NCI-H1417 treated with DMSO at 0.1 percent for 48 hours (cell line): ENCODE results near the gene ZNF277.

Source experiments
- DNase-seq: peaks from one replicate; lab custom pipeline; 2025; lab: John Stamatoyannopoulos, UW

The ZNF277 gene

GRCh38 chr7:112185005-112185834 is 21.3 kb upstream of the ZNF277 start:
- no peak for DNase-seq

DNA sequence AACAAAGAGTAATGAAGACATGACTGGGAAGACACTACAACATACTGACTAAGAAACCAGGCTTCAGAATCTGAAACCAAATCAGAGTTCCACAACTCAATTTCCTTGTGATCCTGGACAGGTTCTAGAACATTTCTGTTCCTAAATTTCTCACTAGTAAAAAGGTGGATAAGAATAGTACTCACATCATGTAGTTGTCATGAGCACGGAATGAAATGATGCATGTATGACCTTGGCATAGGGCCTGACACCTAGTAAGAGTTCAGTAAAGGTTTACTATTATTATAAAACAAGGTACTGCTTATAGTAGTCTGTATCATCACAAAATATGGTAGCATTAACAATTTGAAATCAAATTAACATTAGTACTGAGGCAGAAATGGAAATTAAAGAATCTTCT is 20.2 kb upstream of the ZNF277 start:
- no peak for DNase-seq

DNA sequence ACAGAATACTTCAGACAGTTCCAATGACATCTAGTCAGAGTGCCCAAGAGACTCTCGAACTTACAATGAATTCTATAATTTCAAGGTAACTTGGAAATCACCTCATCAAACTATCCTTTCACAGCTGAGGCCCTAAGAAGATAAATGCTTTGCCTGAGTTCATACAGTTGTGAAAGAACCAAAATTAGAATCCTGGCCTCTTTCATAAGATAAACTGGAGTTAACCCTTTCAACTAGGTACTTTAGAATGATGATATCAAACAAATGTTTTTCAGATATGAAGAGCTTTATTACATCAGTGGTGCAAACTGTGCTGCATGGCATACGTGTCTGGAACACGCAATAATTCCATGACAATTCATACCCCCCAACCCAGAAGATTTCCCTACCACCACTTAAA is 18.2 kb upstream of the ZNF277 start:
- DNase-seq: no peak

- DNase-seq: no peak
Measured at GRCh38 chr7:112189691-112190090, 16.8 kb upstream of the ZNF277 start.

DNA sequence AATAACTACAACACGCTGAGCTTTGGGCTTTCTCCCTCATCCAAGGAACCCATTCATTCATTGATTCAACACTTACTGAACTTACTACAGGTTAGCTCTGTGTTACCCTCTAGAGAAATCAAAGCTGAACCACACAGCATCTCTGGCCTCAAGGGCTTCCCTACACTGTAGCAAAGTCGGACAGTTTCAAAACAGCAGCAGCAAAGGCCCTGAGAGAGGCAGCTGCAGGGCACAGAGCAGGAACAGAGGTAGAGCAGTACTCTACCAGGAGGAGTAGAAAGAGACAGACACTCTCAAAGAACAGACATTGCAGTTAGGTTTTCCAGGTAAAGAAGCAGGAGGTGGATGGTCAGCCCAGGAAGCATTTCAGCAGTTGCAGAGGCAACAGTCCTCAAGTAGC is 16.4 kb upstream of the ZNF277 start:
- DNase-seq: no peak

DNA sequence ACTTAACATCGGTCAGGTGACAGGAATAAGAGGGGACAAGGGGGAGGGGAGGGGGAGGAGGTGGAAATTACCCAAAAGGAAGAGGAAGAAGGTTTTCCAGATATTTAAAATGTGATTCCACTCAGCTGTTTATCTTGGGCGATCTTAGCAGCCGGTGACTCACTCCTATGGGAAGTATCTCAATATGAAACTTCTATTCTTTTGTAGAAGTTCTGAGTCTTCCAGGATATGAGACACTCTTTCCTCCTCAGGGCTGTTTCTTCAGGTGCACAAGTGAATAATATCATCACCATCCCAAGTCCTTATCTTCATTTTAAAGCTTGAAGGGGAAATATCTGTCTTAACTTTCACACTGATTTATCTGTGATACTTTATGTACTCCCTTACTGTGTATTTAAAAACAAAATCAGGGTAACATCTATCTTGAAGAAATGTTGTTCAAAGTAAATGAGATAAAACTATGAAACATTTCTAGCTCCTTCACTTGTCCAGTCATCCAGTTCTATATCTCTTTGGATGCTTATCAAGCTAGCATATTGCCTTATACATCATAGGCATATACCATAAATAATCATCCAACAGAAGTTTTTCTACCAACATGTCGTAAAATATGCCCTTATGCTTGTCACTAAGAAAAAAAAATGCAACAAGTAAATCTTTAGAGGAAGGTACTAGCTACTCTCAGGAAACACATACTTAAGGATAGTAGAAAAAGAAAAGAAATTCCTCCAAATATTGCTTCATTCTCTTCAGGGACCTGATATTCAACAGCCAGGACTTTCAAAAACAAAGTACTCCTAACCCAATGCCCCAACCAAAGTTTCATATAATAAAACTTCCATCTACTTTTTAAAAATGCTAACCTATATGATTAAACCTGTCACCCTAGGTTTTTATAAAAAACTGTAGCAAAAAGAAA is 14.0 kb upstream of the ZNF277 start:
- no peak for DNase-seq

DNA sequence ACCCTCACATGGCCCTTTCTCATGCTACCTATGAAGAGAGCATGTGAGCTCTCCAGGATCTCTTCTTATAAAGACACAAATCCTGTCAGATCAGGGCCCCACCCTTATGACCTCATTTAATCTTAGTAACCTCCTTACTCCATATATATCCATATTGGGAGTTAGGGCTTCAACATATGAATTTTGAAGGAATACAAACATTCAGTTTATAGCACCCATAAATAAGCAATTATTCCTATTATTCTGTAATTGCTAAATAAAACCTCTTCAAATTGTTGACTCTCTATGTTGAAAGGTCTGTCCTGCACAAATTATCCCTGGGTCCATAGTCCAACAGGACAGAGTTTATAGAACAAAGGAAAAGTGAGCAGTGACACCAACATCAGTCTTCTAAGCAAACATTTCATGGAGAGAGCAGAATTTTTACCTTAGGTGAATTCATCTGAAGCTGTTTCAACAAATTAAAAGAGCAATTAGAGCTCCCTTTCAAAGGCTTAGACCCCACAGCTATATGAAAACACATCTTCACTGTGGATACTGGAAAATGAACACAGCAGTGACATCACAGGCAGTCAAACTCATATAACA is 12.5 kb upstream of the ZNF277 start:
- DNase-seq: peak; percentile 25

DNA sequence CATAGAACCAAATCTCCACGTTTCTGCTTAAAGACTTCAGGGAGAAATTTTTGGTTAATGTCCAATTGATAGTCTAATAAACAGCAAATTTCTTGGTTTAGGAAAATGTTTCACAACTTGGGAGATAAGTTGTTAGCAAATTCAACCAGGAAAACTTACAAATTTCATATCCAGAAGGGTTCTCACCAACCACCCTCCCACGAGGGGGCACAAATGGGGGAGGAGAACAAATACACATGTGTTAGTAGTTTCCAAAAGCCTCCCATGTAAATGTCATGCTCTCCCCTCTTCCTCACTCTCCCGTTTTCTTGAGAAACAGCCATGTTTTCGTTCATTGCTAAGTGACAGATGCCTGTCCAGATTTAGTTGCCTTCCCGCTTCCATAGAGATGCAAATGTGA is 10.8 kb upstream of the ZNF277 start:
- DNase-seq: no peak

GRCh38 chr7:112197322-112197721 is 9.2 kb upstream of the ZNF277 start:
- DNase-seq: no peak

- no peak for DNase-seq
Measured at GRCh38 chr7:112199035-112199655, 7.3 kb upstream of the ZNF277 start.

DNA sequence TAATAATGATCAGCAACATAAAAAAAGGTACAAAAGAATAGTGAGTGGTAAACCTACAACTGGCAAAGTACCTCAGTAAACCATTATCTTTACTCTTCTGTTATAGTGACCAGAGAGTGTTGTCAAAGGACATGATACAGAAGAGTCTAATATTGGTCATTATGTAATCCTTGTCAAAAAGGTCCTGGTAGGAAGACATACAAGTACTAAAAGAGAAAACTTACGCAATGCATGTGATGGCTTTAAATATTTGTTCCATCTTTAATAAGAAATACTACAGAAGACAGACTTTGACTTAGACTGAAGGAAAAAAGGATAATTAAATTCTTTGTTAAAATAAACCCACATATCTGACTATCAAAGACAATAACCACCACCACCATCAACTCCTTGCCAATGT is 6.8 kb upstream of the ZNF277 start:
- no peak for DNase-seq

GRCh38 chr7:112201411-112201810 is 5.1 kb upstream of the ZNF277 start:
- no peak for DNase-seq

DNA sequence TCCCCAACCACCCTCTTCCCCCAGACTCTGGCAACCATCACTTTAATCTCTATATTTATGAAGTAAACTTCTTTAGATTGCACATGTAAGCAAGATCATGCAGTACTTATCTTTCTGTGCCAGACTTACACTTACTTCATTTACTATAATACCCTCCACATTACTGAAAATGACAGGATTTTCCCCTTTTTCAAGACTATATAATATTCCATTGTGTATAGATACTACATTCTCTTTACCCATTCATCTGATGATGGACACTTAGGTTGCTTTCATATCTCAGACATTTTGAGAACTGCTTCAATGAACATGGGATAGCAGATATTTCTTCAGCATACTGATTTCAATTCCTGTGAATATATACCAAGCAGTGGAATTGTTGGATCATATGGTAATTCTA is 4.7 kb upstream of the ZNF277 start:
- DNase-seq: no peak

- peak; percentile 63 for DNase-seq
Measured at GRCh38 chr7:112202816-112203215, 3.7 kb upstream of the ZNF277 start.

- DNase-seq: no peak
Measured at GRCh38 chr7:112203365-112203739, 3.1 kb upstream of the ZNF277 start.

GRCh38 chr7:112204499-112205342 is 1.8 kb upstream of the ZNF277 start:
- no peak for DNase-seq

GRCh38 chr7:112205343-112206237 is 905 bp upstream of the ZNF277 start:
- DNase-seq: no peak

GRCh38 chr7:112206991-112207592 is 597 bp downstream of the ZNF277 start:
- DNase-seq: no peak

DNA sequence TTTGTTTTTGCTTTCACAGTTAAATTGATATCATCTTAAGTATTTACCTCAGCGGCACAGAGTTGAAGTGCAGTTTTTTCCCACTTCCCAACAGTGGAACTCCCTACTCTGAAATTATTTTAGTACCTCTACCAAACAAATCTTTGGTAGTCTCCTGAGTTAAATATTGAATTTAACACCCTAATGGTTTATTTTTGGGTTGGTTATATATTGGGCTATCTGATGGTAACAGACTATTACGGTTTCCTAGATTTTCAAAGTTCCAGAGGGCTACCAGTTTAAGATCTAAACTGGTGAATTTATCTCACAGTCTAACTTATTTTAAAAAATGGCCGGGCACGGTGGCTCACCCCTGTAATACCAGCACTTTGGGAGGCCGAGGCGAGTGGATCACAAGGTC is 1.3 kb downstream of the ZNF277 start:
- no peak for DNase-seq

GRCh38 chr7:112211348-112211907 is 4.9 kb downstream of the ZNF277 start:
- DNase-seq: no peak
